Panc1 (cell line): ENCODE measurements around the gene CLIC4.

Experiments used
- POLR2AphosphoS5 ChIP-seq: IDR thresholded peaks from 2 replicates; pipeline ENCODE4 v1.6.1; 2012; ENCODE audit warnings: mild to moderate bottlenecking, low read depth, low read length, moderate library complexity
- SIN3A ChIP-seq: IDR thresholded peaks from 2 replicates; pipeline ENCODE4 v1.6.1; 2012; ENCODE audit warnings: low read depth, mild to moderate bottlenecking, low read length, moderate library complexity, borderline replicate concordance; ENCODE audit not compliant: insufficient read depth
- TF ChIP-seq, protein P1 (sequence below): fragments of 450-650 bp; IDR thresholded peaks from 2 replicates; pipeline ENCODE4 v1.5.1; 2017; ENCODE audit warnings: mild to moderate bottlenecking
- TF ChIP-seq, protein P2 (sequence below), 2 experiments: IDR thresholded peaks; 2 replicates each; pipeline ENCODE4 v1.6.1; 2011 to 2012; ENCODE audit warnings: low read depth in 2 of 2, control low read depth in 1 of 2, low read length in 1 of 2, mild to moderate bottlenecking in 1 of 2, moderate library complexity in 1 of 2; ENCODE audit not compliant: insufficient read depth in 1 of 2

DNA sequence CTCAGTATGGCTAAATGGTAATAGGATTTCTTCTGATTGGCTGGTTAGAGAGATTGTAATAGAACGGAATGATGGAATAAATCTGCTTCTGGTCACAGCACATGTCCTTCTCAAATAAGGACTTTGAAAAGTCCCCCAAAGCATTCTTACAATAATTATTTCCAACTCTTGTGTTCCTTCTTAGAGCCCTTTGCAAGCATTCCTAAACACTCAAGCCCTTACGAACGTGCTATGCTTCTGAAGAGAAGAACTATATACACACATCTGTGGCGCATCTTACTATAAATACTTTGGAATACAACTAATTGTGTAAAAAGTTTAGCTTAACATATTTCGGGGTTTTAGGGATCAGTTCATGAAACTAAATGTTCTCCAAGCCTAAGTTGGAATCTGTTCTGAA is 25.6 kb downstream of the CLIC4 start:
- TF ChIP-seq, protein P1, sequence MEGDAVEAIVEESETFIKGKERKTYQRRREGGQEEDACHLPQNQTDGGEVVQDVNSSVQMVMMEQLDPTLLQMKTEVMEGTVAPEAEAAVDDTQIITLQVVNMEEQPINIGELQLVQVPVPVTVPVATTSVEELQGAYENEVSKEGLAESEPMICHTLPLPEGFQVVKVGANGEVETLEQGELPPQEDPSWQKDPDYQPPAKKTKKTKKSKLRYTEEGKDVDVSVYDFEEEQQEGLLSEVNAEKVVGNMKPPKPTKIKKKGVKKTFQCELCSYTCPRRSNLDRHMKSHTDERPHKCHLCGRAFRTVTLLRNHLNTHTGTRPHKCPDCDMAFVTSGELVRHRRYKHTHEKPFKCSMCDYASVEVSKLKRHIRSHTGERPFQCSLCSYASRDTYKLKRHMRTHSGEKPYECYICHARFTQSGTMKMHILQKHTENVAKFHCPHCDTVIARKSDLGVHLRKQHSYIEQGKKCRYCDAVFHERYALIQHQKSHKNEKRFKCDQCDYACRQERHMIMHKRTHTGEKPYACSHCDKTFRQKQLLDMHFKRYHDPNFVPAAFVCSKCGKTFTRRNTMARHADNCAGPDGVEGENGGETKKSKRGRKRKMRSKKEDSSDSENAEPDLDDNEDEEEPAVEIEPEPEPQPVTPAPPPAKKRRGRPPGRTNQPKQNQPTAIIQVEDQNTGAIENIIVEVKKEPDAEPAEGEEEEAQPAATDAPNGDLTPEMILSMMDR, result no peak
- TF ChIP-seq, protein P2, sequence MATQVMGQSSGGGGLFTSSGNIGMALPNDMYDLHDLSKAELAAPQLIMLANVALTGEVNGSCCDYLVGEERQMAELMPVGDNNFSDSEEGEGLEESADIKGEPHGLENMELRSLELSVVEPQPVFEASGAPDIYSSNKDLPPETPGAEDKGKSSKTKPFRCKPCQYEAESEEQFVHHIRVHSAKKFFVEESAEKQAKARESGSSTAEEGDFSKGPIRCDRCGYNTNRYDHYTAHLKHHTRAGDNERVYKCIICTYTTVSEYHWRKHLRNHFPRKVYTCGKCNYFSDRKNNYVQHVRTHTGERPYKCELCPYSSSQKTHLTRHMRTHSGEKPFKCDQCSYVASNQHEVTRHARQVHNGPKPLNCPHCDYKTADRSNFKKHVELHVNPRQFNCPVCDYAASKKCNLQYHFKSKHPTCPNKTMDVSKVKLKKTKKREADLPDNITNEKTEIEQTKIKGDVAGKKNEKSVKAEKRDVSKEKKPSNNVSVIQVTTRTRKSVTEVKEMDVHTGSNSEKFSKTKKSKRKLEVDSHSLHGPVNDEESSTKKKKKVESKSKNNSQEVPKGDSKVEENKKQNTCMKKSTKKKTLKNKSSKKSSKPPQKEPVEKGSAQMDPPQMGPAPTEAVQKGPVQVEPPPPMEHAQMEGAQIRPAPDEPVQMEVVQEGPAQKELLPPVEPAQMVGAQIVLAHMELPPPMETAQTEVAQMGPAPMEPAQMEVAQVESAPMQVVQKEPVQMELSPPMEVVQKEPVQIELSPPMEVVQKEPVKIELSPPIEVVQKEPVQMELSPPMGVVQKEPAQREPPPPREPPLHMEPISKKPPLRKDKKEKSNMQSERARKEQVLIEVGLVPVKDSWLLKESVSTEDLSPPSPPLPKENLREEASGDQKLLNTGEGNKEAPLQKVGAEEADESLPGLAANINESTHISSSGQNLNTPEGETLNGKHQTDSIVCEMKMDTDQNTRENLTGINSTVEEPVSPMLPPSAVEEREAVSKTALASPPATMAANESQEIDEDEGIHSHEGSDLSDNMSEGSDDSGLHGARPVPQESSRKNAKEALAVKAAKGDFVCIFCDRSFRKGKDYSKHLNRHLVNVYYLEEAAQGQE (IDR thresholded peaks at IDR 0.05; ENCODE audit: insufficient read depth in 1 of 2, low read depth in 2 of 2, low read length in 1 of 2), result no peak
- TF ChIP-seq POLR2AphosphoS5, result no peak
- no peak for TF ChIP-seq SIN3A
